ENCODE data around the gene MAPK12.
"Not testable (repeated sequence)": the region's sequence is repeated elsewhere in the genome, so short reads cannot be mapped to it uniquely, and the experiment has no call there.

The MAPK12 gene

GRCh38 chr22:50210378-50211139, 50.9 kb downstream of the MAPK12 start:
- DNase-seq: no peak

DNA sequence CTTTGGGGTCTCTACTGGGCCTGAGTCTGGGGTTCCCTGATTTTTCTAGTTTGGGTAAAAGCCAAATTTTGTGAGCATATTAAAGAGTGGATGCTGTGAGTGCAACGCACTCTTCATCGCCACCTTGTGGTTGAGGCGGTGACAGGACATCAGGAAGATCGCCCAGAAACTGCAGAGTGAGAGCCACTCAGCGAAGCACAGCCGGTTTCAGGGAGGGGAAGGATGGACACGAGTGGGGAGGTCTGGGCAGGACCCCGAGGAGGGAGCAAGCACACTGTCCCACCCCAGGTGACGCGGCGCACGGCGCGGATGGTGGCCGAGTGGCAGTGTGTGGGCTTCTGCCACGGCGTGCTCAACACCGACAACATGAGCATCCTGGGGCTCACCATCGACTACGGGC, 51.6 kb downstream of the MAPK12 start:
- DNase-seq: peak; percentile 46

DNA sequence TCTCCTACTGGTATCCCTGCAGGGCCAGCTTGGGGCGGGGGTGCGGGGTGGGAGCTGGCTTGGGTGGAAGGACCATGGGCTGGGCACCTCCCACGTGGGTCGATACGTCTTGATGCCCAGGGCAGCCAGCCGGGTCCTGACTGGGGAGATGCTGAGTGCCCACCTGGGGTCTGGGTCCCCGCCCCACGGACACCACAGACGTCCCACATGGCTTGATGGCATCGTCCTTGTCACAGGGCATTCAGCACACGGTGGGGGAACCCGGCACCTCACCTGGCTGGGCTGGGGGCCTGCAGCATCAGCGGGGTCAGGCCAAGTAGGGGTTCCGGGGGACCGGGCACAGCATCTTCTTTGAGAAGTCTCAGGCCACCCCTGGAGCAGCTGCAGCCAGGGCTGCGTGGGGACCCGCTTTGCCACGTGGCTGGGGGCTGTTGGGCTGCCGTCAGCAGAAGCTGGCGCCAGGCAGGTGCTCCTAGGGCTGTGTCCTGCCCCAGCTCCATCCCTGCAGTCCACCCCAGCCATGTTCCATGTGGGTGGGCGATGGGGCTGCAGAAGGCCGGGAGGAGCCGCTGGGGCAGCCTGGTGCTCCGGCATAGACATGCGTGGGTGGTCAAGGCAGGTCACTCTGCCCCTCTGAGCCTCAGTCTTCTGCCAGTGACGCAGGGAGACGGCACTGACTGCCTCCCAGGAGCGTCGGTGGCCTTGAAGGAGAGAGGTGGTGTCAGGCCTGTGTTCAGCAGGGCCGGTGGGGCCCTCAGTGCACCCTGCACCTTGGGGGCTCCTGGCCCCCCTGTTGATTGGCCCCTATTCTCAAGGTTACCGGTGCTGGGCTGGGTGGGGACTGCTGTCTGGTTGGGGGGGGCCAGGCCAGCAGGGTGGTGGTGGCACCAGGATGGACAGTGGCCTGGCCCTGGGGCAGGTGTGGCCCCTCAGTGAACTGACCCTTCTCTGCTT, 52.3 kb downstream of the MAPK12 start:
- DNase-seq: no peak

- DNase-seq: no peak
Measured at GRCh38 chr22:50208430-50208938, 53.0 kb downstream of the MAPK12 start.

GRCh38 chr22:50207383-50208140, 53.9 kb downstream of the MAPK12 start:
- no peak for DNase-seq

DNA sequence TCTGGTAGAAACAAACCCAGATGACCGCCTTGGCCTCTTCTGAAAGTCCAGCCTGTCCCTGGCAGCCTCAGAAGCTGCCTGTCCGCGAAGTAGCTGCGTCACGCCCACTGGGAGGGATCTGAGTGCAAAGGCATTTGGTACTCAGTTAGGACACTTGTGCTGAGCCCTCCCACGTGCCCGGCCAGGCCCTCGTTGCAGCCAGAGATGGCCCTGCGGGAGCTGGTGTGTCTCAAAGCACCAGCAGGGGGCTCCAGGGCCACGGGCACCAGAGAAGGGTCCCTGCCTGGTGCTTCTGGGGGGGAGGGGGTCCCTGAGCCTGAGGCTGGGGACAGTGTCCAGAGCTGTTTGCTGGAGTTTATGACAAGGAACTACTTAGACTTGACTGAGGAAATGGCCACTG, 54.9 kb downstream of the MAPK12 start:
- DNase-seq: no peak

- no peak for DNase-seq
Measured at GRCh38 chr22:50205781-50206569, 55.5 kb downstream of the MAPK12 start.

GRCh38 chr22:50204998-50205397, 56.5 kb downstream of the MAPK12 start:
- not testable (repeated sequence) for DNase-seq

DNA sequence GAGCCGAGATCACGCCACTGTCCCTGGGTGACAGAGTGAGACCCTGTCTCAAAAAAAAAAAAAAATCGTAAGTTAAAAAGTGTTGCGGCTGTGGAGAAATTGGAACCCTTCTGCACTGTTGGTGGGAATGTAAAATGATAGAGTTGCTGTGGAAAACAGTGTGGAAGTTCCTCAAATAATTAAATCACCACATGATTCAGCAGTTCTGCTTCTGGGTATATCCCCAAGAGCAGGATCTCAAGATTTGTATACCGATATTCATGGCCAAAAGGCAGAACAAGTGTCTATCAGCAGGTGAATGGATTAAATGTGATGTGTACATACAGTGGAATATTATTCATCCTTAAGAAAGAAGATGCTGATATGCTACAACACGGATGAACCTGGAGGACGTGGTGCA, 56.9 kb downstream of the MAPK12 start:
- no peak for DNase-seq

DNA sequence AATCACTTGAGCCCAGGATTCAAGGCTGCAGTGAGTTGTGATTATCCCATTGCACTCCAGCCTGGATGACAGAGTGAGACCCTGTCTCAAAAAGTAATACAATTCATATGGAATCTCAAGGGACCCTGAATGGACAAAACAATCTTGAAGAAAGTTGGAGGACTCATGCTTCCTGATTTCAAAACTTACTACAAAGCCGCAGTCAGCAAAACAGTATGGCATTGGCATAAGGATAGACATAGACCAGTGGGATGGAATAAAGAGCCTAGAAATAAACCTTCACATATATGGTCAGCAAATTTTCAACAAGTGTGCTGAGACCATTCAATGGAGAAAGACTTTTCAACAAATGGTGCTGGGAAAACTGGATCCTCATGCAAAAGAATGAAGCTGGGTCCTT, 58.2 kb downstream of the MAPK12 start:
- no peak for DNase-seq
